DMS 273 treated with DMSO at 0.1 percent for 48 hours (cell line): ENCODE measurements around the gene CLIP2.

Experiments used
- DNase-seq: peaks from one replicate; lab custom pipeline; 2025; lab: John Stamatoyannopoulos, UW

Gene CLIP2

GRCh38 chr7:74271742-74272141 is 17.5 kb upstream of the CLIP2 start:
- DNase-seq = no peak

- no peak for DNase-seq
Measured at GRCh38 chr7:74272305-74273038, 16.7 kb upstream of the CLIP2 start.

GRCh38 chr7:74275401-74275881 is 13.8 kb upstream of the CLIP2 start:
- DNase-seq = no peak

GRCh38 chr7:74277636-74278035 is 11.6 kb upstream of the CLIP2 start:
- no peak for DNase-seq

- DNase-seq = no peak
Measured at GRCh38 chr7:74280985-74281384, 8.2 kb upstream of the CLIP2 start.

- DNase-seq = no peak
Measured at GRCh38 chr7:74282748-74283459, 6.3 kb upstream of the CLIP2 start.

GRCh38 chr7:74283858-74284447 is 5.3 kb upstream of the CLIP2 start:
- DNase-seq = no peak

- DNase-seq = no peak
Measured at GRCh38 chr7:74284781-74285259, 4.4 kb upstream of the CLIP2 start.

GRCh38 chr7:74286131-74286530 is 3.1 kb upstream of the CLIP2 start:
- DNase-seq = no peak

- no peak for DNase-seq
Measured at GRCh38 chr7:74287303-74288033, 1.7 kb upstream of the CLIP2 start.

- no peak for DNase-seq
Measured at GRCh38 chr7:74288034-74288881, 949 bp upstream of the CLIP2 start.

- DNase-seq = no peak
Measured at GRCh38 chr7:74289659-74290552, 699 bp downstream of the CLIP2 start.

GRCh38 chr7:74290553-74290950 is 1.3 kb downstream of the CLIP2 start:
- no peak for DNase-seq

- DNase-seq = no peak
Measured at GRCh38 chr7:74290981-74291441, 1.8 kb downstream of the CLIP2 start.

GRCh38 chr7:74291535-74291934 is 2.3 kb downstream of the CLIP2 start:
- DNase-seq = no peak

GRCh38 chr7:74292757-74293576 is 3.8 kb downstream of the CLIP2 start:
- no peak for DNase-seq

GRCh38 chr7:74293577-74293908 is 4.3 kb downstream of the CLIP2 start:
- no peak for DNase-seq

GRCh38 chr7:74294191-74294998 is 5.2 kb downstream of the CLIP2 start:
- DNase-seq = no peak
